ENCODE data around the gene CDKAL1.

Gene CDKAL1

DNA sequence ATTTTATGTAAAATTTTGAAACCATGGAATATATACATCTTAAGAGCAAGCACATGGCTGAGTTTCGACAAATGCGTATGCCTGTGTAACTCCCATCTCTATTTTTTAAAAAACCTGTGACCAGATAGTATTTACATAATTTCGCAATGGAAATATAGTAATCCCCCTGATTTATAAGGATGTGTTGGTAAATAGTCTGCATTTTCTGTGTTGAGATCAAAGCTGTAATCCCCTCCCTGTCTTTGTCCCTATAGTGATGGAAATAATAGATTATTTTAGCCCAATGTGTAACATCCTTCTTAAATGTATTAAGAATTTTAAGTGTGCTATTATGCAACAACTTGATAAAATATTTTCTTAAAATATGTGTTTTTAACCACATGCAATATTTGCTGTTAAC is 267.3 kb downstream of the CDKAL1 start:
- no peaks in the 10 kb centered on the region for H3K4me1 ChIP-seq (ENCODE audit: low read length)
- DNase-seq, result no peak
- no peak overlapping the region for H2AFZ ChIP-seq (ENCODE audit: low read length)
- TF ChIP-seq EZH2phosphoT487 (IDR thresholded peaks at IDR 0.05; ENCODE audit: low read length) (no peak), EZH2 (optimal IDR thresholded peaks at IDR 0.05; ENCODE audit: low read depth, low read length) (no peak)
- TF ChIP-seq, protein P1, sequence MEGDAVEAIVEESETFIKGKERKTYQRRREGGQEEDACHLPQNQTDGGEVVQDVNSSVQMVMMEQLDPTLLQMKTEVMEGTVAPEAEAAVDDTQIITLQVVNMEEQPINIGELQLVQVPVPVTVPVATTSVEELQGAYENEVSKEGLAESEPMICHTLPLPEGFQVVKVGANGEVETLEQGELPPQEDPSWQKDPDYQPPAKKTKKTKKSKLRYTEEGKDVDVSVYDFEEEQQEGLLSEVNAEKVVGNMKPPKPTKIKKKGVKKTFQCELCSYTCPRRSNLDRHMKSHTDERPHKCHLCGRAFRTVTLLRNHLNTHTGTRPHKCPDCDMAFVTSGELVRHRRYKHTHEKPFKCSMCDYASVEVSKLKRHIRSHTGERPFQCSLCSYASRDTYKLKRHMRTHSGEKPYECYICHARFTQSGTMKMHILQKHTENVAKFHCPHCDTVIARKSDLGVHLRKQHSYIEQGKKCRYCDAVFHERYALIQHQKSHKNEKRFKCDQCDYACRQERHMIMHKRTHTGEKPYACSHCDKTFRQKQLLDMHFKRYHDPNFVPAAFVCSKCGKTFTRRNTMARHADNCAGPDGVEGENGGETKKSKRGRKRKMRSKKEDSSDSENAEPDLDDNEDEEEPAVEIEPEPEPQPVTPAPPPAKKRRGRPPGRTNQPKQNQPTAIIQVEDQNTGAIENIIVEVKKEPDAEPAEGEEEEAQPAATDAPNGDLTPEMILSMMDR (IDR thresholded peaks at IDR 0.05; ENCODE audit: low read length), result no peak
- H3K9me3 ChIP-seq (replicated peaks; ENCODE audit: insufficient read depth, low read length), result no peaks in the 10 kb centered on the region
- no peaks in the 10 kb centered on the region for H3F3A ChIP-seq (ENCODE audit: insufficient read depth, low read length)
- no peaks in the 10 kb centered on the region for H3K9me2 ChIP-seq (replicated peaks; ENCODE audit: insufficient read depth, low read length)
- H3K4me2 ChIP-seq (ENCODE audit: low read depth, low read length), result no peak overlapping the region
- no peak overlapping the region for H3K4me3 ChIP-seq (ENCODE audit: low read length)
- no peaks in the 10 kb centered on the region for H3K79me2 ChIP-seq (ENCODE audit: low read length)
- no peaks in the 10 kb centered on the region for H3K36me3 ChIP-seq (replicated peaks; ENCODE audit: insufficient read depth, low read length)
- no peak overlapping the region for H3K27ac ChIP-seq (ENCODE audit: low read length)
- no peaks in the 10 kb centered on the region for H3K27me3 ChIP-seq (replicated peaks; ENCODE audit: insufficient read depth, low read length)
- no peak overlapping the region for H3K9ac ChIP-seq (ENCODE audit: low read length)
- no peaks in the 10 kb centered on the region for H4K20me1 ChIP-seq (ENCODE audit: insufficient read depth, low read length)

DNA sequence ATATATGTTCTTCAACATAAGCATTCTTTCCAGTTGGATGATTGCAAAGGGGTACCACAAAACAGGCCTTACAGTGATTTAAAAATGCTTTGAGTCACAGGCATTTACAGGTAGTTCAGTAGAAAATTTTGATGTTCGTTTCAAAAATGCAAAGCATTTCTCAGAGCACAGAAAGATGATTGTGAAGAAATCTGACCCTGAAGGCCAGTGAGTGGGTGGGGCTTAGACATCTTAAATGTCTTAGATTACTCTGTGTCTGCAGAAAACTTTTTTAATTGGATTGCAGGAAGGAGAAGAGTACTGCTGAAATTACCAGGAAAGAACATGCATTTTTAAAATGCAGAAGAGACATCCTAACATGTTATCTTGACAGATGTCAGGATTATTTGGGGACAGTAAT is 268.3 kb downstream of the CDKAL1 start:
- H3K27me3 ChIP-seq (replicated peaks; ENCODE audit: insufficient read depth, low read length), result no peaks in the 10 kb centered on the region
- H3K4me3 ChIP-seq (ENCODE audit: low read length), result no peak overlapping the region
- no peaks in the 10 kb centered on the region for H3F3A ChIP-seq (ENCODE audit: insufficient read depth, low read length)
- H3K27ac ChIP-seq (ENCODE audit: low read length), result no peak overlapping the region
- no peak for DNase-seq
- no peaks in the 10 kb centered on the region for H3K9me2 ChIP-seq (replicated peaks; ENCODE audit: insufficient read depth, low read length)
- no peak overlapping the region for H3K4me2 ChIP-seq (ENCODE audit: low read depth, low read length)
- no peaks in the 10 kb centered on the region for H3K4me1 ChIP-seq (ENCODE audit: low read length)
- no peaks in the 10 kb centered on the region for H3K36me3 ChIP-seq (replicated peaks; ENCODE audit: insufficient read depth, low read length)
- H3K9me3 ChIP-seq (replicated peaks; ENCODE audit: insufficient read depth, low read length), result no peaks in the 10 kb centered on the region
- H2AFZ ChIP-seq (ENCODE audit: low read length), result no peak overlapping the region
- H3K79me2 ChIP-seq (ENCODE audit: low read length), result no peaks in the 10 kb centered on the region
- H3K9ac ChIP-seq (ENCODE audit: low read length), result no peak overlapping the region
- TF ChIP-seq EZH2 (optimal IDR thresholded peaks at IDR 0.05; ENCODE audit: low read depth, low read length) (no peak), EZH2phosphoT487 (IDR thresholded peaks at IDR 0.05; ENCODE audit: low read length) (no peak)
- TF ChIP-seq, protein P1 (IDR thresholded peaks at IDR 0.05; ENCODE audit: low read length), result no peak
- H4K20me1 ChIP-seq (ENCODE audit: insufficient read depth, low read length), result no peaks in the 10 kb centered on the region

DNA sequence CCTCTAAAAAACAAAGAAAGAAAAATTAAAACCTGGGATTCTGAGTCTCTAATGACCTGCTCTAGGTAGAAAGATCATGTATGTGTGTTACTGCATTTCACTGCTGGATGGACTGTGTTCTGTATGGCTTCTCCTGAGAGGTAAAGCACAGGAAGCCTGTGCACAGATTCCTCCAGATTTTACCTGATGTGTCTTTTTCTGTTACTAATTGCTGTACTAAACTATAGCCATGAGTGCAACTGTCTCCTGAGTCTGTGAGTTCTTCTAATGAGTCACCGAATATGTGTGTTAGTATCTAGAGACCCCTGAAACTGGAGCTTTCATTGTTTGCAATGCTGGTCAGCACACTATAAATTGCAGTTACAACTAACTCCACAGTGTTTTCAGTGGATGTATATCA is 270.8 kb downstream of the CDKAL1 start:
- no peak overlapping the region for H2AFZ ChIP-seq (ENCODE audit: low read length)
- no peak overlapping the region for H3K27ac ChIP-seq (ENCODE audit: low read length)
- H3K9ac ChIP-seq (ENCODE audit: low read length), result no peak overlapping the region
- TF ChIP-seq EZH2phosphoT487 (IDR thresholded peaks at IDR 0.05; ENCODE audit: low read length) (no peak), EZH2 (optimal IDR thresholded peaks at IDR 0.05; ENCODE audit: low read depth, low read length) (no peak)
- TF ChIP-seq, protein P1 (IDR thresholded peaks at IDR 0.05; ENCODE audit: low read length), result no peak
- H3K4me3 ChIP-seq (ENCODE audit: low read length), result no peak overlapping the region
- H3K36me3 ChIP-seq (replicated peaks; ENCODE audit: insufficient read depth, low read length), result no peaks in the 10 kb centered on the region
- no peaks in the 10 kb centered on the region for H3K4me1 ChIP-seq (ENCODE audit: low read length)
- no peaks in the 10 kb centered on the region for H3K9me3 ChIP-seq (replicated peaks; ENCODE audit: insufficient read depth, low read length)
- H3K9me2 ChIP-seq (replicated peaks; ENCODE audit: insufficient read depth, low read length), result no peaks in the 10 kb centered on the region
- no peaks in the 10 kb centered on the region for H3K79me2 ChIP-seq (ENCODE audit: low read length)
- no peaks in the 10 kb centered on the region for H3K27me3 ChIP-seq (replicated peaks; ENCODE audit: insufficient read depth, low read length)
- DNase-seq, result no peak
- H4K20me1 ChIP-seq (ENCODE audit: insufficient read depth, low read length), result no peaks in the 10 kb centered on the region
- H3K4me2 ChIP-seq (ENCODE audit: low read depth, low read length), result no peak overlapping the region
- H3F3A ChIP-seq (ENCODE audit: insufficient read depth, low read length), result no peaks in the 10 kb centered on the region
